Uterus (tissue), 4 donors: ENCODE measurements around the gene GPER1. TPM values are rescaled to one million over a fixed set of nuclear protein-coding genes. Genes with fewer than 3 reads are reported as not detected.

Source experiments
- DNase-seq, 2 donors: peaks; one replicate each; pipeline ENCODE4 v3.0.0-alpha.2; 2019 to 2020
- H3K27ac ChIP-seq, 2 donors: fragments of 200-600 bp; sonication (generic); 1 replicate in 1 of 2; 2 replicates in 1 of 2; pipeline ENCODE4 v1.5.1; 2016 to 2018
- H3K27me3 ChIP-seq, 2 donors: fragments of 200-600 bp; sonication (generic); one replicate each; pipeline ENCODE4 v1.5.1; 2018 to 2019; ENCODE audit warnings: control low read depth in 1 of 2
- H3K36me3 ChIP-seq, 2 donors: fragments of 200-600 bp; sonication (generic); one replicate each; pipeline ENCODE4 v1.5.1; 2019; ENCODE audit warnings: control low read depth in 1 of 2
- H3K4me1 ChIP-seq, 2 donors: fragments of 200-600 bp; sonication (generic); one replicate each; pipeline ENCODE4 v1.5.1; 2018 to 2019; ENCODE audit warnings: control low read depth in 1 of 2
- H3K4me3 ChIP-seq, 2 donors: fragments of 200-600 bp; sonication (generic); 1 replicate in 1 of 2; 2 replicates in 1 of 2; pipeline ENCODE4 v1.5.1; 2018 to 2019; ENCODE audit warnings: mild to moderate bottlenecking in 1 of 2
- H3K9me3 ChIP-seq, 2 donors: fragments of 200-600 bp; sonication (generic); one replicate each; pipeline ENCODE4 v1.5.1; 2019; ENCODE audit warnings: control low read depth in 1 of 2
- CTCF ChIP-seq, 4 experiments: fragments of 200-600 bp in 2 of 4; fragments of 450-650 bp in 2 of 4; sonication (generic) in 2 of 4; IDR thresholded peaks; one replicate each; pipeline ENCODE4 v1.5.1; 2016 to 2019; ENCODE audit warnings: antibody characterized with exemption in 4 of 4, mild to moderate bottlenecking in 2 of 4, moderate library complexity in 1 of 4
- POLR2A ChIP-seq, 2 donors: fragments of 450-650 bp; IDR thresholded peaks; one replicate each; pipeline ENCODE4 v1.6.1; 2016; ENCODE audit warnings: antibody characterized with exemption in 2 of 2, mild to moderate bottlenecking in 1 of 2, moderate library complexity in 1 of 2
- intact Hi-C: fragments of 100-400 bp; cut with DNase I; formaldehyde crosslinking; loops from one replicate; pipeline ENCODE4 v1.15.1; 2023; ENCODE audit warnings: low total_unique reads
- total RNA-seq, 4 donors: library from RNA; depleted of rRNA in 3 of 4; stranded (reverse); fragments of >200 nt in 3 of 4; gene quantifications; one replicate each; pipeline versions ENCODE4 v1.1.0 to v1.2.4, GENCODE V29; 2014 to 2023
- donor health status: DM: yes; HTN: yes; CAD: no.

Gene GPER1
- total RNA-seq, 4 donors from 2014 or later = 1.3 to 10.6 (median 5.0) TPM

GRCh38 chr7:1129431-1129830, 41.5 kb downstream of the GPER1 start:
- DNase-seq = no peak
- intact Hi-C loops = no loop called here
- H3K9me3 ChIP-seq = no peaks in the 10 kb centered on the region
- TF ChIP-seq CTCF (IDR thresholded peaks at IDR 0.05) (no peak), POLR2A (IDR thresholded peaks at IDR 0.05) (no peak)
- no peaks in the 10 kb centered on the region for H3K27me3 ChIP-seq
- H3K4me3 ChIP-seq = no peak overlapping the region
- no peak overlapping the region for H3K27ac ChIP-seq
- H3K36me3 ChIP-seq = no peaks in the 10 kb centered on the region
- H3K4me1 ChIP-seq = no peaks in the 10 kb centered on the region

- no peaks in the 10 kb centered on the region for H3K9me3 ChIP-seq
- no peaks in the 10 kb centered on the region for H3K27me3 ChIP-seq
- TF ChIP-seq POLR2A (IDR thresholded peaks at IDR 0.05) = no peak
- no peak for TF ChIP-seq CTCF (IDR thresholded peaks at IDR 0.05)
- no peak for DNase-seq
- no peak overlapping the region for H3K27ac ChIP-seq
- H3K36me3 ChIP-seq = no peaks in the 10 kb centered on the region
- intact Hi-C loops = no loop called here
- H3K4me3 ChIP-seq = no peak overlapping the region
- H3K4me1 ChIP-seq = no peaks in the 10 kb centered on the region
Observed at GRCh38 chr7:1130021-1130990, 42.4 kb downstream of the GPER1 start.

- TF ChIP-seq POLR2A (IDR thresholded peaks at IDR 0.05) = no peak
- TF ChIP-seq CTCF (IDR thresholded peaks at IDR 0.05) = no peak
- Histone ChIP-seq H3K27me3 (no peaks in the 10 kb centered on the region), H3K27ac (no peak overlapping the region), H3K36me3 (no peaks in the 10 kb centered on the region), H3K4me1 (peaks cover 0 to under 1% of the 10 kb centered on the region in 2 donors), H3K4me3 (no peak overlapping the region), H3K9me3 (no peaks in the 10 kb centered on the region)
- no peak for DNase-seq
- intact Hi-C loops = no loop called here
Observed at GRCh38 chr7:1131471-1132265, 43.8 kb downstream of the GPER1 start.

- Histone ChIP-seq H3K27ac (no peak overlapping the region), H3K4me3 (no peak overlapping the region)
- no peak for DNase-seq
Observed at GRCh38 chr7:1134951-1135350, 47.0 kb downstream of the GPER1 start.

More at GRCh38 chr7:1134951-1135350, 47.0 kb downstream of the GPER1 start:
- Histone ChIP-seq H3K4me1 (peaks cover 0 to 4% of the 10 kb centered on the region in 2 donors), H3K36me3 (no peaks in the 10 kb centered on the region), H3K27me3 (no peaks in the 10 kb centered on the region), H3K9me3 (no peaks in the 10 kb centered on the region)
- intact Hi-C loops = loop anchor here (5.0 kb wide), 1 partner anchor 143 kb away; no protein-coding TSS in a partner anchor
- TF ChIP-seq POLR2A (IDR thresholded peaks at IDR 0.05) (no peak), CTCF (IDR thresholded peaks at IDR 0.05) (no peak)
